RCC 7860 (cell line): ENCODE results near the gene RAB11FIP4.
"Not testable (repeated sequence)": the region's sequence is repeated elsewhere in the genome, so short reads cannot be mapped to it uniquely, and the experiment has no call there.

Experiments used
- DNase-seq: peaks from one replicate; pipeline ENCODE4 v3.0.0-alpha.2; 2015; ENCODE audit warnings: low spot score
- FAIRE-seq: peaks from 2 replicates; lab custom pipeline; 2012; peaks lifted over from hg19 to GRCh38; lab: Jason Lieb, UNC

Gene RAB11FIP4

GRCh38 chr17:31431852-31432658, 40.6 kb downstream of the RAB11FIP4 start:
- no peak for DNase-seq

GRCh38 chr17:31433091-31433790, 41.8 kb downstream of the RAB11FIP4 start:
- FAIRE-seq (no peak), DNase-seq (no peak)

More at GRCh38 chr17:31431852-31432658, 40.6 kb downstream of the RAB11FIP4 start:
- no peak for FAIRE-seq

GRCh38 chr17:31433811-31434726, 42.6 kb downstream of the RAB11FIP4 start:
- FAIRE-seq, result no peak
- no peak for DNase-seq

DNA sequence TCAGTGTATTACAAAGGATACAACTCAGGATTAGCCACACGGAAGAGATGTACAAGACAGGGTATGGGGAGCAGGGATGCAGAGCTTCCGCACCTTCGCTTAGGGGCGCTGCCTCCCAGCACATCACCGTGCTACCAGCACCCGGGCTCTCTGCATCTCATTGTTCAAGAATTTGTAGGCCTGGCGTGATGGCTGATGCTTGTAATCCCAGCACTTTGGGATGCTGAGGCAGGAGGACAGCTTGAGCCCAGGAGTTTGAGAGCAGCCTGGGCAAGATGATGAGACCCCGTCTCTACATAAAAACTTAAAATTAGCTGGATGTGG, 43.2 kb downstream of the RAB11FIP4 start:
- no peak for DNase-seq
- no peak for FAIRE-seq

DNA sequence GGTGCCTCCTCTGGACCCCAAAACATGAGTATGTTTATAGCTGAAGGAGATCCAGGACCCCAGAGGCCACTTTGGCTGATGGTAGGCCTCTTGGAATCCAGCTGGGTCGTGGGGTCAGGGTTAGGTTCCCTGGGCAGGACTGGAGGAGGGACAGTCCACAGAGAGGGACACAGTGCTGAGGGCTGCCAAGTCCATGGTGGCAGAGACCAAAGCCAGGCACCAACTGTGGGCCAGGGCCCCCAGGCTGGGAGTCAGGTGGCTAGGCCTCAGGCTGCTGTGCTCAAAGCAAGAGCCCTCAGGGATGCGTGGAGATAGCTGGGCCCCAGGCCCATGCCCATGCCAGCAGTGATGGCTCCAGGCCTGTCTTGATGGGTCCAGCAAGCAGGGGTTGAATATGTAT, 44.1 kb downstream of the RAB11FIP4 start:
- DNase-seq (no peak), FAIRE-seq (no peak)

DNA sequence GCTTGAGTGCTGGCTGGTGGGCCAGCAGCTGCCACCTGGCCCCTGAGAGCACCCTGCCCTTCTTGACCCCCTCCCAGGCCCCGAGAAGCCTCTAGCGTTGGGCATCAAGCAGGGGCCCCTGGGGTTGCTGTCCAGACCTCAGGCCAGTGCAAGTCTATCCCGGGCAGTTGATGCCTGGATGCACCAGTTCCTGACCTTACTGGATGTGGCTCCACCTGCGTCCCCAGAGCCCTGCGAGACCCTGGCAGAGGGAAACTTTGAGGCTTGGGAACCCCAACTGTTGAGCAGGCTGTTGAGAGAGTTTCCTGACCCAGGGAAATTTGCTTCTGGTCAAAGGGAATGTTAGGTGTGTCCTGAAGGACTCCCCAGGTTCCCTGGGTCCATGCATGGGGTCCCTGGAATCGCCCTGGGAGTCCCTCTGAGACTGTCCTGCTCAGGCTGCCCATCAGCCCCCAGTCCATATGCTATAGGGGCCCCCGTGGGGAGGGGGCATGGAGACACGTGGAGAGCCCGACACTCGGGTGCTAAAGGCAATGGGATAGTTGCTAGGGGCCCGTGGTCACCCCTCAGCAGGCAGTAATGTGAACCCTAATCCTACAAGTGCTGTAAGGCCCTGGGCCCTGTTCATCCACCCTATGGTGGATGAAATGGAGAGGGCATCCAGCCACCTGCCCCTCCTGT, 46.4 kb downstream of the RAB11FIP4 start:
- FAIRE-seq (no peak), DNase-seq (no peak)

DNA sequence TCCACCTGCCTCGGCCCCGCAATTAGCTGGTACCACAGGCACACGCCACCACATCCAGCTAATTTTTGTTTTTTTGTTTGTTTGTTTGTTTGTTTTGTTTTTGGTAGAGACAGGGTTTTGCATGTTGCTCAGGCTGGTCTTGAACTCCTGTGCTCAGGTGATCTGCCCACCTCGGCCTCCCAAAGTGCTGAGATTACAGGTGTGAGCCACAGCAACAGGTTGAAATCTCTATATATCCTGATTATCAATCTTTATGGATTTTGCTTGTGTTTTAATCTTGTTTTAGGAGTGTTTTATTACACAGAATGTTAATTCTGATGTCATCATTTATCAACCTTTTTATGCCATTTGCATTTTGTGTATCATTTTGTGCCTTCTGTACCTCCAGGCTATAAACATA, 48.2 kb downstream of the RAB11FIP4 start:
- DNase-seq, result no peak
- no peak for FAIRE-seq

GRCh38 chr17:31442276-31442675, 50.8 kb downstream of the RAB11FIP4 start:
- FAIRE-seq (no peak), DNase-seq (no peak)

GRCh38 chr17:31442856-31443255, 51.4 kb downstream of the RAB11FIP4 start:
- DNase-seq, FAIRE-seq: not testable (repeated sequence)

- FAIRE-seq (no peak), DNase-seq (no peak)
Observed at GRCh38 chr17:31443386-31443785, 51.9 kb downstream of the RAB11FIP4 start.

GRCh38 chr17:31444026-31444425, 52.6 kb downstream of the RAB11FIP4 start:
- FAIRE-seq (no peak), DNase-seq (no peak)

- DNase-seq (no peak), FAIRE-seq (no peak)
Observed at GRCh38 chr17:31446195-31446967, 54.9 kb downstream of the RAB11FIP4 start.

GRCh38 chr17:31448467-31449077, 57.1 kb downstream of the RAB11FIP4 start:
- no peak for DNase-seq
- FAIRE-seq, result no peak

- no peak for FAIRE-seq
- no peak for DNase-seq
Observed at GRCh38 chr17:31449111-31449510, 57.6 kb downstream of the RAB11FIP4 start.

GRCh38 chr17:31449746-31450145, 58.3 kb downstream of the RAB11FIP4 start:
- FAIRE-seq, result no peak
- DNase-seq, result no peak

DNA sequence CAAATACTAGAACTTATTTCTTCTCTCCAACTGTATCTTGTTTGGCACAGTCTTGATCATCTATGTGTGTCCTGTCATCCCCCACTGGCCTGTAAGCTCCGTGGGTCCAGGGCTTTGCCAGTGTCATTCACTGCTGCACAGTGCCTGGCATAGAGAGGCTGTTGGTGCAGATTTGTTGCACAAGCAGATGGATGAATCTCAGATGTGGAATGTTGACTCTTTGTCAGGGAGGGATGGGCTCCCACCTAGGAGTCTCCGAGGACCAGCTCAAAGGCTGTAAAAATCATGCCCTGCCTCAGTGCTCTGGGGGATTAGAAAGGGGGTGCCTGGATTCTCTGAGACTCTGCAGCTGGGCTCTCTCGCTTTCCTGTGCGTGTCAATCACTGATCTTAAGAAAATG, 60.6 kb downstream of the RAB11FIP4 start:
- FAIRE-seq (no peak), DNase-seq (no peak)

DNA sequence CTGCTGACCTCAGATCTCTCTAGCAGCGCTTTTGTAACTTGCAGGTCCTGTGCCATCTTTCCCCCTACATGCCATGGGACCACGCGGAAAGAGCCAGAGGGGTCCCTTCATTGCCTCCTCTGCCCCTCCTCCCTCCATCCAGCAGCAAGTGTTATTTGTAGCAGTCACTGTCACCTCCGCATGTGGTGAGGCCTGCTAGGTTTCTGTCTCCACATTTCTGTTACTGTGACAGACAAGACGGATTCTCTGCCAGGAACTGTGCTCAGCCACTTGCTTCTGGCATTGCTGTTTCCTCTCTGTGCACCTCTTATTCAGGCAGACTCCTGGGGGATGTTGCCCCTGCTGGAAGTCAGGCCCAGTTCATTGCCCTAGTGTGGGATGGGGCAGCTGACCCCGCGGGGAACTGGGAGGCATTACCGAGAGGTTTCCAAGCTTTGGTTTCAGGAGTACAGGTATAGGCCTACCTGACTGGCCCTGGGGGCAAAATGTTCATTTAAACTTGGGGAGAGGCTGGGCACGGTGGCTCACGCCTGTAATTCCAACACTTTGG, 61.2 kb downstream of the RAB11FIP4 start:
- DNase-seq, result no peak
- no peak for FAIRE-seq

DNA sequence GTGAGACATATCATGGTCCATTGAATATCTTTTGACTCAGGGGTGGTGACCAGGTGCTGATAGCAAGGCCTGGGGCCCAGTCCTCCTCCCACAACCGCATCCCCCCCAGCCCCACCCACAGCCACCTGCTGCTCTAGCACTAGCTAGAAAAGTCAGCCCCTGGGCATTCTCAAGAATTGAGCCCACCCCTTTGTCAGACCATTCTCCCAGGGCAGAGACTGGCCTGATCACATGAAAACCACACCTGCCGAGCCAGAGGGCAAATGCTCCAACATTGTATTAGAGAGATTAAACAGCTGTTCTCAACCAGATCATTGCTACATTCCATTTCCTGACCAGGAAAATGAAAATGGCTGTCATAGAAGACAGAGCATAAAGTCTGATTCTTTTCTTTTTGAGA, 62.4 kb downstream of the RAB11FIP4 start:
- FAIRE-seq (no peak), DNase-seq (no peak)

DNA sequence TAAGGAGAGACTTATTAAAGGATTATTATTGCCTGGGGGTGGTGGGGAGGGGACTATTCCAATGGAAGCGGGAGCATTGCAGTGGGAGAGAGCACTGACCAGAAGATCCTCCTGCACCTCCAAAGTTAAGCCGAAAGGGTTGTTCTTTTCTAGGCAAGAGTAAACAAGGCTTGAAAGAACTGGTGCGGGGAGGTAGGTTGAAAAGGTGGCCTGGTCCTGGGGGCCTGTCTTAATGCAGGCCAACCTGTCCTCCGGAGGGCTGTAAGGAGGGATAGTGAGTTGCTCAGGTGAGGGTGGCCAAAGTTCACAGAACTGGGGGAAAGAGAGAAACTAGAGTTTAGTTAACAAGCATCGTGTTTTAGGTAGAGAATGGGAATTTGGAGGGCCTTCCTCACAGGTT, 65.3 kb downstream of the RAB11FIP4 start:
- DNase-seq, result no peak
- FAIRE-seq, result no peak
